Measurements from ENCODE around the gene SIRPA. TPM values are rescaled to one million over a fixed set of nuclear protein-coding genes. Genes with fewer than 3 reads are reported as not detected.

The SIRPA gene
- total and polyA plus RNA-seq, 2 of the 8 experiments (the other 6 are each of a cell fraction or from before 2014, with no cell fraction given) = 3.9 to 4.3 TPM

- TF ChIP-seq CHD7 (IDR thresholded peaks at IDR 0.05; ENCODE audit: insufficient replicate concordance, low read length) (no peak), EGR1 (IDR thresholded peaks at IDR 0.05; ENCODE audit: borderline replicate concordance, low read depth, low read length) (no peak), SUZ12 (IDR thresholded peaks at IDR 0.05; ENCODE audit: low read length) (no peak), POLR2AphosphoS5 (IDR thresholded peaks at IDR 0.05; ENCODE audit: low read depth, low read length) (no peak), ATF3 (IDR thresholded peaks at IDR 0.05; ENCODE audit: insufficient read depth, low read depth, low read length) (no peak), JUN (IDR thresholded peaks at IDR 0.05; ENCODE audit: low read depth, low read length) (no peak), RBBP5 (IDR thresholded peaks at IDR 0.05; ENCODE audit: borderline replicate concordance, low read depth, low read length) (no peak), PHF8 (conservative IDR thresholded peaks at IDR 0.05; ENCODE audit: low read depth, low read length) (no peak), BACH1 (IDR thresholded peaks at IDR 0.05; ENCODE audit: low read length) (no peak)
Measured at GRCh38 chr20:1877609-1878200, 17.5 kb upstream of the SIRPA start (continued).
